DMS 273 treated with DMSO at 0.1 percent for 48 hours (cell line): ENCODE measurements around the gene JOSD1.

Experiments
- DNase-seq: peaks from one replicate; lab custom pipeline; 2025; lab: John Stamatoyannopoulos, UW

Gene JOSD1

GRCh38 chr22:38712486-38713207, 11.9 kb upstream of the JOSD1 start:
- DNase-seq, result no peak

- DNase-seq, result no peak
Observed at GRCh38 chr22:38710866-38711265, 10.1 kb upstream of the JOSD1 start.

- DNase-seq, result no peak
Observed at GRCh38 chr22:38710351-38710750, 9.6 kb upstream of the JOSD1 start.

GRCh38 chr22:38709306-38709705, 8.6 kb upstream of the JOSD1 start:
- no peak for DNase-seq

- DNase-seq, result no peak
Observed at GRCh38 chr22:38707984-38708383, 7.2 kb upstream of the JOSD1 start.

GRCh38 chr22:38707346-38707745, 6.6 kb upstream of the JOSD1 start:
- no peak for DNase-seq

GRCh38 chr22:38706901-38707195, 6.1 kb upstream of the JOSD1 start:
- no peak for DNase-seq

- no peak for DNase-seq
Observed at GRCh38 chr22:38706101-38706900, 5.6 kb upstream of the JOSD1 start.

- peak; percentile 99 for DNase-seq
Observed at GRCh38 chr22:38705235-38706100, 4.7 kb upstream of the JOSD1 start, which contains the start of gene GTPBP1. Gene GTPBP1 (plus strand): TSS chr22:38705944. CDS start chr22:38705956, 12 bp downstream.

- no peak for DNase-seq
Observed at GRCh38 chr22:38704654-38705234, 4.0 kb upstream of the JOSD1 start.

- no peak for DNase-seq
Observed at GRCh38 chr22:38700270-38700788, 414 bp downstream of the JOSD1 start.

- DNase-seq, result no peak
Observed at GRCh38 chr22:38699784-38700183, 959 bp downstream of the JOSD1 start.

- no peak for DNase-seq
Observed at GRCh38 chr22:38699143-38699542, 1.6 kb downstream of the JOSD1 start.

GRCh38 chr22:38698407-38699094, 2.2 kb downstream of the JOSD1 start:
- DNase-seq, result no peak

- DNase-seq, result no peak
Observed at GRCh38 chr22:38697425-38698089, 3.2 kb downstream of the JOSD1 start.

GRCh38 chr22:38696606-38697424, 3.9 kb downstream of the JOSD1 start:
- no peak for DNase-seq

- no peak for DNase-seq
Observed at GRCh38 chr22:38694940-38695339, 5.8 kb downstream of the JOSD1 start.

GRCh38 chr22:38694049-38694448, 6.7 kb downstream of the JOSD1 start:
- DNase-seq, result no peak

GRCh38 chr22:38689651-38690050, 11.1 kb downstream of the JOSD1 start:
- DNase-seq, result no peak

- no peak for DNase-seq
Observed at GRCh38 chr22:38685761-38686160, 15.0 kb downstream of the JOSD1 start.
